Lower lobe of right lung (tissue), 2 donors: ENCODE measurements around the gene NR2C2. TPM values are rescaled to one million over a fixed set of nuclear protein-coding genes. Genes with fewer than 3 reads are reported as not detected.

ENCODE experiments used
- ATAC-seq, 2 donors: fragments of 200-7000 bp; cut with Tn5 transposase; one replicate each; pipeline ENCODE4 v1.9.1; 2020 to 2022; ENCODE audit warnings: mild to moderate bottlenecking in 2 of 2, moderate library complexity in 2 of 2
- DNase-seq: peaks from one replicate; pipeline ENCODE4 v3.0.0-alpha.2; 2020
- H3K27ac ChIP-seq: fragments of 200-600 bp; one replicate; pipeline ENCODE4 v1.8.0; 2022
- H3K27me3 ChIP-seq: fragments of 200-600 bp; one replicate; pipeline ENCODE4 v1.8.0; 2022; ENCODE audit warnings: low read depth
- H3K36me3 ChIP-seq: fragments of 200-600 bp; one replicate; pipeline ENCODE4 v1.8.0; 2022; ENCODE audit warnings: mild to moderate bottlenecking
- H3K4me1 ChIP-seq: fragments of 200-600 bp; one replicate; pipeline ENCODE4 v1.8.0; 2022
- H3K4me3 ChIP-seq: fragments of 200-600 bp; one replicate; pipeline ENCODE4 v1.8.0; 2022; ENCODE audit warnings: mild to moderate bottlenecking
- H3K9me3 ChIP-seq: fragments of 200-600 bp; one replicate; pipeline ENCODE4 v1.8.0; 2022
- CTCF ChIP-seq: fragments of 200-600 bp; IDR thresholded peaks from one replicate; pipeline ENCODE4 v1.8.0; 2022; ENCODE audit warnings: antibody characterized with exemption, mild to moderate bottlenecking
- intact Hi-C: fragments of 100-400 bp; cut with DNase I; formaldehyde crosslinking; loops from one replicate; pipeline ENCODE4 v1.11.0; 2022
- total RNA-seq: library from RNA; stranded (reverse); fragmentation: NEBNext Ultra II Directional; extraction: Animal tissue kit (Norgen Biotek cat#: 25700); gene quantifications from one replicate; pipeline ENCODE4 v1.2.1, GENCODE V29; 2021
- donor health status: DM: no; HTN: yes; CAD: no; lungs with severe emphysema.

The NR2C2 gene
- total RNA-seq, 1 donor from 2014 or later = 56.7 TPM

- Histone ChIP-seq H3K4me3 (no peak overlapping the region), H3K27me3 (no peaks in the 10 kb centered on the region), H3K36me3 (peaks cover 32% of the 10 kb centered on the region), H3K4me1 (no peaks in the 10 kb centered on the region), H3K9me3 (no peaks in the 10 kb centered on the region), H3K27ac (no peak overlapping the region)
- no peak for TF ChIP-seq CTCF
- no peak for DNase-seq
- intact Hi-C loops = no loop called here
- no peak for ATAC-seq
Observed at GRCh38 chr3:14905055-14905657, 42.2 kb upstream of the NR2C2 start.

- intact Hi-C loops = no loop called here
Observed at GRCh38 chr3:14906355-14906971, 40.9 kb upstream of the NR2C2 start.

GRCh38 chr3:14907043-14907966 lies 40.1 kb upstream of the NR2C2 start:
- Histone ChIP-seq H3K27ac (no peak overlapping the region), H3K4me3 (no peak overlapping the region), H3K36me3 (peaks cover 32% of the 10 kb centered on the region), H3K4me1 (no peaks in the 10 kb centered on the region), H3K27me3 (no peaks in the 10 kb centered on the region), H3K9me3 (no peaks in the 10 kb centered on the region)
- no peak for DNase-seq
- intact Hi-C loops = no loop called here
- no peak for TF ChIP-seq CTCF
- peak; percentile 19 to 39 for ATAC-seq

More at GRCh38 chr3:14906355-14906971, 40.9 kb upstream of the NR2C2 start:
- TF ChIP-seq CTCF = no peak
- H3K4me3 ChIP-seq = no peak overlapping the region
- H3K9me3 ChIP-seq = no peaks in the 10 kb centered on the region
- no peaks in the 10 kb centered on the region for H3K27me3 ChIP-seq
- peaks cover 29% of the 10 kb centered on the region for H3K36me3 ChIP-seq
- H3K4me1 ChIP-seq = no peaks in the 10 kb centered on the region
- no peak overlapping the region for H3K27ac ChIP-seq
- DNase-seq = no peak
- no peak for ATAC-seq

GRCh38 chr3:14909250-14909649 lies 38.1 kb upstream of the NR2C2 start:
- intact Hi-C loops = no loop called here
- no peak for TF ChIP-seq CTCF
- no peaks in the 10 kb centered on the region for H3K9me3 ChIP-seq

GRCh38 chr3:14911651-14912050 lies 35.7 kb upstream of the NR2C2 start:
- DNase-seq = no peak
- intact Hi-C loops = no loop called here
- no peak for TF ChIP-seq CTCF
- H3K36me3 ChIP-seq = peaks cover 43% of the 10 kb centered on the region
- ATAC-seq = no peak
- no peaks in the 10 kb centered on the region for H3K27me3 ChIP-seq
- H3K27ac ChIP-seq = no peak overlapping the region
- no peaks in the 10 kb centered on the region for H3K4me1 ChIP-seq
- no peak overlapping the region for H3K4me3 ChIP-seq
- H3K9me3 ChIP-seq = no peaks in the 10 kb centered on the region

More at GRCh38 chr3:14909250-14909649, 38.1 kb upstream of the NR2C2 start:
- DNase-seq (no peak), ATAC-seq (no peak)
- Histone ChIP-seq H3K36me3 (peaks cover 34% of the 10 kb centered on the region), H3K27ac (no peak overlapping the region), H3K27me3 (no peaks in the 10 kb centered on the region), H3K4me1 (no peaks in the 10 kb centered on the region), H3K4me3 (no peak overlapping the region)
